Activated T-helper 1 cell treated with anti-CD3 and anti-CD28 coated beads, Interleukin-12 subunit alpha, Interleukin-12 subunit beta, Interleukin-2, Interleukin-4 antibody, amounts not matched to agents 30 ng/mL and 10 ng/mL and 1 ng/mL, durations not matched to agents 14 hours and 24 hours and 36 hours (primary cell): Measurements from ENCODE around the gene GNG3. TPM values are rescaled to one million over a fixed set of nuclear protein-coding genes. Genes with fewer than 3 reads are reported as not detected.
"Not testable (repeated sequence)": the region's sequence is repeated elsewhere in the genome, so short reads cannot be mapped to it uniquely, and the experiment has no call there.

ENCODE experiments used
- DNase-seq: peaks from one replicate; pipeline ENCODE4 v3.0.0; 2021; ENCODE audit warnings: low spot score
- H3K27ac Mint-ChIP-seq: one replicate; pipeline ENCODE4 v1.8.0; 2021; ENCODE audit warnings: mild to moderate bottlenecking, mixed read lengths
- H3K27me3 Mint-ChIP-seq: one replicate; pipeline ENCODE4 v1.8.0; 2022; ENCODE audit warnings: mild to moderate bottlenecking, moderate library complexity, mixed read lengths; ENCODE audit not compliant: insufficient read depth
- H3K36me3 Mint-ChIP-seq: one replicate; pipeline ENCODE4 v1.8.0; 2021; ENCODE audit warnings: low read depth, mixed read lengths
- H3K4me1 Mint-ChIP-seq: one replicate; pipeline ENCODE4 v1.8.0; 2021; ENCODE audit warnings: low read depth, mixed read lengths
- H3K4me3 Mint-ChIP-seq: one replicate; pipeline ENCODE4 v1.8.0; 2021; ENCODE audit warnings: mild to moderate bottlenecking, moderate library complexity, mixed read lengths
- H3K9me3 Mint-ChIP-seq: one replicate; pipeline ENCODE4 v1.8.0; 2021; ENCODE audit warnings: mixed read lengths
- intact Hi-C: fragments of 100-400 bp; cut with micrococcal nuclease; formaldehyde crosslinking; loops from one replicate; pipeline ENCODE4 v1.15.1; 2024
- total RNA-seq: library from RNA; stranded (reverse); gene quantifications from 2 replicates; pipeline ENCODE4 v1.2.3, GENCODE V29; 2022

GNG3 gene
- total RNA-seq, 1 donor from 2014 or later: not detected

DNA sequence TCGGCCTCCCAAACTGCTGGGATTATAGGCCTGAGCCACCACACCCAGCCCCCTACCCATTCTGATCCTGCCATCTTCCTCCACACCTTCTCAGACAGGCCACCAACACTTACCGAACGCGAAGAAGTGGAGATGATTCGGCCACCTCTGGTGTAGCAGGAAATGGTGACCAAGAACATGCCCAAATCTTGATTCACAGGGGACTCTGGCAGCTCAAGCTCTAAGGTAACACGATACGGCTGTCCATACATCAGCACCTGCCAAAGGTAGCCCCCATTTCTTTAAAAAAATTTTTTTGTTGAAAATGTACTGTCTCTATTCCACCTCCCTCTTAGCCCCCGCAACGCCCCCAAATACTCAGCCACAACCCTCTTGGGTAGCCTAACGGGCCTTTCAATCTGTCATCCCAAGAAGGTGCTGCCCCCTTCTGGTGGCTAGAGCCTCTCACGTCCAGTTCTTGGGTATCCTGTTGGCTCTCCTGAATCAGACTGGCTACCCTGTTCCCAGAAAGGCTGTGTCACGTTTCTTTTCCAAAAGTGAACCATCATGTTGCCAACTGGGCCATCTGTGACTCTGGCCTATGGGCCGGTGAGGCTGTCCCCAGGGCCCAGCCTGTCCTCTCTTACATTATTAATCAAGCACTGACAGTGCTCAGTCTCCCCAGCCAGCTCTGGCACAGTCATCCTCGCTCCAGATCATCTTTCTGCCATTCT, 12.9 kb upstream of the GNG3 start:
- DNase-seq: peak; percentile 61
- H3K27ac Mint-ChIP-seq: peak overlapping the region; percentile 71
- no peaks in the 10 kb centered on the region for H3K27me3 Mint-ChIP-seq
- H3K4me1 Mint-ChIP-seq: peaks cover 8% of the 10 kb centered on the region
- intact Hi-C loops: loop anchor here (1.0 kb wide), 4 partner anchors 15 to 314 kb away; partner anchors contain the start of gene UBXN1
- H3K9me3 Mint-ChIP-seq: no peaks in the 10 kb centered on the region
- no peak overlapping the region for H3K4me3 Mint-ChIP-seq
- H3K36me3 Mint-ChIP-seq: peaks cover 16% of the 10 kb centered on the region

DNA sequence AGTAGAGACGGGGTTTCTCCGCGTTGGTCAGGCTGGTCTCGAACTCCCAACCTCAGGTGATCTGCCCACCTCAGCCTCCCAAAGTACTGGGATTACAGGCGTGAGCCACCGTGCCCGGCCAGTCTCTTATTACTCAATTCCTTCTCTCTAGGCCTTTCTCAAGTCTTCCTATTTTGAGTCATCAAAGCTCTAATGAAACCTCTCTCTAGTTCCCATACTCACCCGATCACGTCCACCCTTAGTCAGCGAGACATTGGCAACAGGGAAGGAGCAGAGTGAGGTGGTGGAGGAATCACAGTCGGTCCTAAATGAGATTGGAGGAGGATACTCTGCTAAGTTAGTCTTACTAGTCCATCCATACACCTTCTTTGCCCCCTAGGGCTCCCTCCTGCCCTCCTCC, 5.2 kb upstream of the GNG3 start:
- no peak for DNase-seq
- intact Hi-C loops: no loop called here
- Mint-ChIP-seq H3K27me3 (no peaks in the 10 kb centered on the region), H3K36me3 (peaks cover 14% of the 10 kb centered on the region), H3K27ac (no peak overlapping the region), H3K4me1 (peaks cover 16% of the 10 kb centered on the region), H3K4me3 (no peak overlapping the region), H3K9me3 (no peaks in the 10 kb centered on the region)

DNA sequence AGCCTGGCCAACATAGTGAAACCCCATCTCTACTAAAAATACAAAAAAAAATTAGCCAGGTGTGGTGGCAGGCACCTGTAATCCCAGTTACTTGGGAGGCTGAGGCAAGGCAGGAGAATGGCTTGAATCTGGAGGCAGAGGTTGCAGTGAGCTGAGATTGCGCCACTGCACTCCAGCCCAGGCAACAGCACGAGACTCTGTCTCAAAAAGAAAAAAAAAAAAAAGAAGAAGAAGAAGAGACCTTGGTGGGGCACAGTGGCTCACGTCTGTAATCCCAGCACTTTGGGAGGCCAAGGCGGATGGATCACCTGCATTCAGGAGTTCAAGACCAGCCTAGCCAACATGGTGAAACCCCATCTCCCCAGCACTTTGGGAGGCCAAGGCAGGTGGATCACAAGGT, 3.6 kb upstream of the GNG3 start:
- peaks cover 29% of the 10 kb centered on the region for H3K4me1 Mint-ChIP-seq
- H3K27me3 Mint-ChIP-seq, H3K9me3 Mint-ChIP-seq, H3K4me3 Mint-ChIP-seq, intact Hi-C loops, H3K27ac Mint-ChIP-seq, DNase-seq: not testable (repeated sequence)
- peaks cover 14% of the 10 kb centered on the region for H3K36me3 Mint-ChIP-seq

GRCh38 chr11:62705413-62705812, 2.1 kb upstream of the GNG3 start:
- Mint-ChIP-seq H3K36me3 (peaks cover 23% of the 10 kb centered on the region), H3K9me3 (no peaks in the 10 kb centered on the region), H3K27me3 (no peaks in the 10 kb centered on the region), H3K4me3 (peak overlapping the region; percentile 89), H3K4me1 (peaks cover 44% of the 10 kb centered on the region), H3K27ac (peak overlapping the region; percentile 79)
- intact Hi-C loops: loop anchor here (5.0 kb wide), 1 partner anchor 583 kb away; the partner anchor contains the start of gene INCENP
- DNase-seq: no peak

- H3K4me3 Mint-ChIP-seq: peak overlapping the region; percentile 89
- DNase-seq: peak; percentile 89
- H3K27me3 Mint-ChIP-seq: no peaks in the 10 kb centered on the region
- peaks cover 26% of the 10 kb centered on the region for H3K36me3 Mint-ChIP-seq
- intact Hi-C loops: loop anchor here (1.0 to 5.0 kb wide), 4 partner anchors 34 to 584 kb away; partner anchors contain the start of genes INCENP and LBHD1
- H3K27ac Mint-ChIP-seq: peak overlapping the region; percentile 79
- peaks cover 49% of the 10 kb centered on the region for H3K4me1 Mint-ChIP-seq
- no peaks in the 10 kb centered on the region for H3K9me3 Mint-ChIP-seq
These were observed 1.3 kb upstream of the GNG3 start for GRCh38 chr11:62705880-62706849.

DNA sequence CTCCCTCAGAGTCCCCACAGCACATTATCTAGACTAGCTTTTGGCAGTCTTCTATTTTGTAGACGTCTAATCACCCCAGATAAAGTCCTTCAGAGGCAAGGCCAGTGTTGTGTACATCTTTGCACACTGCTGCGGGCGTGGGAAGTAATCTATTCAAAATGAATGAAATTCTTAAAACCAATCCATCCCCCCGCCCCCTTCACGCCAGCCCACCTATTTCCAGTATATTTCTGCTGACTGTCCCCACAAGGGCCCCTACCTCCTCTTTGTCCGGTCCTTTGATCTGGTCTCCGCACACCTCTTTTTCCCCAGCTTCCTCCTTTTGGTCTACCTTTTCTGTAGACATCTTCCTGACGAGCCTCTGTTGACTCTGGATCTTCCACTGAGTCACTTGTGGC, 627 bp upstream of the GNG3 start:
- peaks cover 49% of the 10 kb centered on the region for H3K4me1 Mint-ChIP-seq
- peaks cover 21% of the 10 kb centered on the region for H3K36me3 Mint-ChIP-seq
- no peaks in the 10 kb centered on the region for H3K27me3 Mint-ChIP-seq
- DNase-seq: no peak
- peak overlapping the region; percentile 45 for H3K27ac Mint-ChIP-seq
- intact Hi-C loops: loop anchor here (1.0 to 5.0 kb wide), 4 partner anchors 35 to 585 kb away; partner anchors contain the start of genes INCENP and LBHD1
- peak overlapping the region; percentile 62 for H3K4me3 Mint-ChIP-seq
- H3K9me3 Mint-ChIP-seq: no peaks in the 10 kb centered on the region

DNA sequence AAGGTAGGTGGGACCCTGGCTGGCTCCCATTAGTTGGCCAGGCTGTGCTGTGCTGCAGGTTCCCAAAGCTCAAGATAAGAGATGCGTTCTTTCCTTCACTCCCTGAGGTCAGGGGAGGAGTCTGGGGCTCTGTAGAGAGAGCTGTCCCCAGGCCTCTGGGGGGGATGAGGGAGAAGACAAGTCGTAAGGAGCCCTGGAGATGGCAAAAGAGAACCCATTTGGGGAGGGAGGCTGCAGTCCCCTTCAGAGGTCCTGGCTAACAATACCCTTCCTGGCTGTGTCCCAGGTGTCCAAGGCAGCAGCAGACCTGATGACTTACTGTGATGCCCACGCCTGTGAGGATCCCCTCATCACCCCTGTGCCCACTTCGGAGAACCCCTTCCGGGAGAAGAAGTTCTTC, 916 bp downstream of the GNG3 start:
- Mint-ChIP-seq H3K4me1 (peaks cover 64% of the 10 kb centered on the region), H3K36me3 (peaks cover 26% of the 10 kb centered on the region), H3K4me3 (peak overlapping the region; percentile 90), H3K27ac (peak overlapping the region; percentile 93), H3K9me3 (no peaks in the 10 kb centered on the region), H3K27me3 (no peaks in the 10 kb centered on the region)
- no peak for DNase-seq
- intact Hi-C loops: loop anchor here (2.0 to 5.0 kb wide), 2 partner anchors 44 to 586 kb away; partner anchors contain the start of genes C11orf98, CSKMT and INCENP

DNA sequence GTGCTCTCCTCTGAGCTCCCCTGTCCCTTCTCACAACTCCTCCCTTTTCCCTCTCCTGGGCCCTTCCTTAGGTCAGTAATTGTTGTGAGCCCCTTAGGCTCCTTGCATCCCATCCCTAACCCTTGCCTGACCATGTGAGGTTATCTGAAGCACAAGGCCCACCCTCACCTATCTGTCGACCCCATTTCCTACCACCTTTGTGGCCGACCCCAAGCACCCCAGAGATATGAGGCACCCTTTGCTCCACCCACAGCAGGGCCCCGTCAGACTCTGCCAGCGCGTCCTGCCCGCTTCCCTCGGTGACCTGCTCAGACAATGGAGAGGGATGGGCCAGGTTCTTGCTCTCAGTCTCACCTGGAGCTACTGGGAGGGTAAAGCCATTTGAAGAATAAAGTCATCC, 1.3 kb downstream of the GNG3 start:
- peak overlapping the region; percentile 90 for H3K4me3 Mint-ChIP-seq
- peak; percentile 35 for DNase-seq
- H3K9me3 Mint-ChIP-seq: no peaks in the 10 kb centered on the region
- peaks cover 30% of the 10 kb centered on the region for H3K36me3 Mint-ChIP-seq
- intact Hi-C loops: loop anchor here (1.0 to 5.0 kb wide), 14 partner anchors 19 to 586 kb away; partner anchors contain the start of genes C11orf98, CSKMT, GANAB and HNRNPUL2
- H3K27me3 Mint-ChIP-seq: no peaks in the 10 kb centered on the region
- peak overlapping the region; percentile 93 for H3K27ac Mint-ChIP-seq
- H3K4me1 Mint-ChIP-seq: peaks cover 68% of the 10 kb centered on the region

- intact Hi-C loops: loop anchor here (1.0 to 5.0 kb wide), 14 partner anchors 18 to 587 kb away; partner anchors contain the start of genes C11orf98, CSKMT, GANAB and HNRNPUL2
- Mint-ChIP-seq H3K4me1 (peaks cover 74% of the 10 kb centered on the region), H3K36me3 (peaks cover 35% of the 10 kb centered on the region), H3K9me3 (no peaks in the 10 kb centered on the region), H3K4me3 (peak overlapping the region; percentile 90), H3K27me3 (no peaks in the 10 kb centered on the region), H3K27ac (peak overlapping the region; percentile 93)
- DNase-seq: peak; percentile 94
These were observed 1.9 kb downstream of the GNG3 start for GRCh38 chr11:62709247-62710000.

DNA sequence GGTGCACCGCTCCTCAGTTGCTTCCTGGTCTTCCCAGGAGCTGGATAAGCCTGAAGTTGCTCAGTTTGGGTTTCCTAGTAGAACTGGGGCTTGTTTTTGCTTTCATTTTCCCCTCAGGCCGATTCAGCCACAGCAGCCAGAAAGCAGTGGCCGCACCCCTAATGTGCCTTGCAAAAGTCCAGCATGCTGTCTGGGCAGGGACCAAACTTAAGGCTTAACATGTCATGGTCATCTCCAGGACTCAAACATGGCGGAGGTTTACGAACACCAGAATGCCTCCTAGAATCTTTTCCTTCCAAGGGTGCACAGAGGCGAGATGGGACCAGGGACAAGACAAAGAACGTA, 2.5 kb downstream of the GNG3 start:
- intact Hi-C loops: no loop called here
- H3K27me3 Mint-ChIP-seq: no peaks in the 10 kb centered on the region
- peak; percentile 21 for DNase-seq
- H3K36me3 Mint-ChIP-seq: peaks cover 39% of the 10 kb centered on the region
- H3K4me1 Mint-ChIP-seq: peaks cover 79% of the 10 kb centered on the region
- peak overlapping the region; percentile 90 for H3K4me3 Mint-ChIP-seq
- H3K27ac Mint-ChIP-seq: peak overlapping the region; percentile 93
- H3K9me3 Mint-ChIP-seq: no peaks in the 10 kb centered on the region

DNA sequence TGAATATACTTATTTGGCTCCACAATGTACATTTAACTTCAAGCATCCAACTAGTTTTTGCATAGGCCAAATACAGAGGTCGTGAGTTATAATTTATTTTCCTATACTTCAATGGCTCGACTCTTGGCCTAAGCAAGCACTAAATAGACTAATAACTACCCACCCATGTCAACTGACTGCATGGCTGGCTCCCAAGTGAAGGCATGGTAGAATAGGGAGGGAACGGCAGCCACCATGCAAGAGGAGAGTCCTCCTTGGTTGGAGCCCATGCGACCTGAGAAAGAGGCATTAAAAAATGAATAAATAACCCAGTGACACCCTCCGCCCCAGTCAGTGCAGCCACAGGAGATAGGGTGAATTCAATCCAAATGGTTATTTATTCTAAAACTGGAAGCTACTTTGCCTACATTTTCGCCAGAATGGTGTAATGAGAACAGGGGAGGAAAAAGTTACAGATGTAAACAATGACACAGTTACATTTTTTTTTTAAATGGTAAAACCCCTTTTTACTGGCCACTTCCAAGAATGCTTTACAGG, 4.9 kb downstream of the GNG3 start:
- Mint-ChIP-seq H3K27ac (peak overlapping the region; percentile 95), H3K27me3 (no peaks in the 10 kb centered on the region), H3K36me3 (peaks cover 61% of the 10 kb centered on the region), H3K9me3 (no peaks in the 10 kb centered on the region), H3K4me1 (peaks cover 86% of the 10 kb centered on the region), H3K4me3 (peak overlapping the region; percentile 75)
- DNase-seq: no peak
- intact Hi-C loops: no loop called here

GRCh38 chr11:62712861-62713260, 5.4 kb downstream of the GNG3 start:
- no peak for DNase-seq
- Mint-ChIP-seq H3K4me1 (peaks cover 88% of the 10 kb centered on the region), H3K27me3 (no peaks in the 10 kb centered on the region), H3K9me3 (no peaks in the 10 kb centered on the region), H3K27ac (peak overlapping the region; percentile 95), H3K4me3 (peak overlapping the region; percentile 75), H3K36me3 (peaks cover 64% of the 10 kb centered on the region)
- intact Hi-C loops: loop anchor here (1.0 kb wide), 1 partner anchor 11 kb away; no protein-coding TSS in a partner anchor
